ENCODE measurements around the gene MYH9. TPM values are rescaled to one million over a fixed set of nuclear protein-coding genes. Genes with fewer than 3 reads are reported as not detected.
A peak's percentile ranks its signal among the peaks of the same experiment; 100 is the strongest.

The MYH9 gene
- polyA plus RNA-seq, 2 donors, result 107 to 114 TPM

DNA sequence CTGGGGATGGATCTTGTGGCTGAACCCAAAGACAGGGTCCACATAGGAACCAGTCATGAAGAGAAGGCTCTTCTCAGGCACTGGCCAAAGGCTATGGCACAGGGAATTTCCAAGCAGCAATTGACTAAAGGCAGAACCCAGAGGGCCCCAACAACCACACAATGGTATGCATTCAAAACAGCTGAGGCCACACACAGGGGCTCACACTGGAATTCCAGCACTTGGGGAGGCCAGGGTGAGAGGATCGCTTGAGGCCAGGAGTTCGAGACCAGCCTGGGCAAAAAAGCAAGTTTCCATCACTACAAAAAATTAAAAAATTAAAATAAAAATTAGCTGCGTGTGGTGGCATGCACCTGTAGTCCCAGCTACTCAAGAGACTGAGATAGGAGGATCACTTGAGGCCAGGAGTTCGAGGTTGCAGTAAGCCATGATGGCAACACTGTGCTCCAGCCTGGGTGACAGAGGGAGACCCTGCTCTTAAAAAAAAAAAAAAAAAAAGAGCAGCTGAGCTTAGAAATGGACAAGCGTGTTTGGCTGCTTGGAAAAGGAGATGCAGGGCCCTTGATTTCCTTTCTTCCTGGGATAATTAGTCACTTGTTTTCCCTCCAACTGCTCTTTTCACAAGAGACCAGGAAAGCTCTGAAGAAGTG, 44.6 kb downstream of the MYH9 start:
- H3K9me3 ChIP-seq (ENCODE audit: control insufficient read depth in 2 of 2, insufficient read depth in 1 of 2, low read depth in 1 of 2, low read length in 1 of 2), result no peaks in the 10 kb centered on the region
- H3K27ac ChIP-seq (ENCODE audit: low read depth in 2 of 2, low read length in 1 of 2), result peak overlapping the region; percentile 68 to 91
- peaks cover 7 to 12% of the 10 kb centered on the region in 2 donors for H3K4me1 ChIP-seq (ENCODE audit: control insufficient read depth in 2 of 2, insufficient read depth in 2 of 2, low read length in 1 of 2)
- 59 to 64% methylated on average over 5 of the region's 5 CpGs for WGBS, 2 donors
- H3K36me3 ChIP-seq (ENCODE audit: control insufficient read depth in 2 of 2, insufficient read depth in 2 of 2, low read length in 1 of 2), result peaks cover 14 to 26% of the 10 kb centered on the region in 2 donors
- no peaks in the 10 kb centered on the region for H3K27me3 ChIP-seq (ENCODE audit: control insufficient read depth in 1 of 2, insufficient read depth in 2 of 2, low read length in 2 of 2)
- H3K4me3 ChIP-seq (ENCODE audit: low read depth in 1 of 2, low read length in 2 of 2), result no peak overlapping the region

DNA sequence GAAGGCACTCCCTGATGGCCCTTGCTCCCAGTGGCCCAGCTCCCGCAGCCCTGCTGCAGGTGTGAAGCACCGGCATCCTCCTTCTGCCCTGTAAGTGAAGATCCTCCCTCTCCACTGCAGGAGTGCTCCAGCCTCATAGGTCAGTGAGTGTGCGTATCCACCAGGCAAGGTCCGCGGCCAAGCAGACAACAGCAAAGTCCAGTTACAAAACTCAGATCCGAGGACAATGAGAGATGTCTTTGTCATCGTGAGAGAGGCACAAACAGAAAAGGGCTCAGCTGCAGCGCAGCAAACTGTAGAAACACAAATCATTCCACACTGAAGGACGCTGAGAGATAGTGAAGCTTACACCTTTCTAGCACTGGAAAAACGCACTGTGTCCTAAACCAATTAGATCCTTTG, 46.1 kb downstream of the MYH9 start:
- H3K27me3 ChIP-seq (ENCODE audit: control insufficient read depth in 1 of 2, insufficient read depth in 2 of 2, low read length in 2 of 2), result no peaks in the 10 kb centered on the region
- no peaks in the 10 kb centered on the region for H3K9me3 ChIP-seq (ENCODE audit: control insufficient read depth in 2 of 2, insufficient read depth in 1 of 2, low read depth in 1 of 2, low read length in 1 of 2)
- 81% methylated on average over 10 of the region's 10 CpGs for WGBS, 2 donors
- H3K4me3 ChIP-seq (ENCODE audit: low read depth in 1 of 2, low read length in 2 of 2), result no peak overlapping the region
- H3K27ac ChIP-seq (ENCODE audit: low read depth in 2 of 2, low read length in 1 of 2), result peak overlapping the region in 1 of 2 donors; percentile 61
- H3K36me3 ChIP-seq (ENCODE audit: control insufficient read depth in 2 of 2, insufficient read depth in 2 of 2, low read length in 1 of 2), result peaks cover 14 to 26% of the 10 kb centered on the region in 2 donors
- H3K4me1 ChIP-seq (ENCODE audit: control insufficient read depth in 2 of 2, insufficient read depth in 2 of 2, low read length in 1 of 2), result peaks cover 11 to 13% of the 10 kb centered on the region in 2 donors

DNA sequence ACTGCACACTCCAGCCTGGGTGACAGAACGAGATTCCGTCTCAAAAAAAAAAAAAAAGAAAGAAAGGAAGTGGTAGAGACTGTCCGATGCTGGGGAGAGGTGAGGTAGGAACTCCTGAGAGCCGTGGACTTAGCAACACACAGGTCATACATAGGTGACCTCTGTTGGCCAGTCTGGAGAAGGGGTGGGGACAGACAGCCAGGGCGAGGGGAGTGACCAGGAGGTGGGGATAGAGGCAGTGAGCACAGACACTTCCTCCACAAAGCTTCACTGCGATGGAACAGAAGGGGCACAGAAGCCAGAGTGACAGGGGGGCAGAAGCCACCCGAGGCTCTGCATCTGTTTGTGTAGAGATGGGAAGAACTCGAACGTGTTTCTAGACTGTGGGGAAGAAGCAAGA, 47.1 kb downstream of the MYH9 start:
- H3K36me3 ChIP-seq (ENCODE audit: control insufficient read depth in 2 of 2, insufficient read depth in 2 of 2, low read length in 1 of 2), result peaks cover 14 to 31% of the 10 kb centered on the region in 2 donors
- 57% methylated on average over 9 of the region's 9 CpGs for WGBS, 2 donors
- no peaks in the 10 kb centered on the region for H3K9me3 ChIP-seq (ENCODE audit: control insufficient read depth in 2 of 2, insufficient read depth in 1 of 2, low read depth in 1 of 2, low read length in 1 of 2)
- H3K27me3 ChIP-seq (ENCODE audit: control insufficient read depth in 1 of 2, insufficient read depth in 2 of 2, low read length in 2 of 2), result no peaks in the 10 kb centered on the region
- no peak overlapping the region for H3K4me3 ChIP-seq (ENCODE audit: low read depth in 1 of 2, low read length in 2 of 2)
- peak overlapping the region; percentile 23 for H3K27ac ChIP-seq (ENCODE audit: low read depth in 2 of 2, low read length in 1 of 2)
- peaks cover 17 to 20% of the 10 kb centered on the region in 2 donors for H3K4me1 ChIP-seq (ENCODE audit: control insufficient read depth in 2 of 2, insufficient read depth in 2 of 2, low read length in 1 of 2)

DNA sequence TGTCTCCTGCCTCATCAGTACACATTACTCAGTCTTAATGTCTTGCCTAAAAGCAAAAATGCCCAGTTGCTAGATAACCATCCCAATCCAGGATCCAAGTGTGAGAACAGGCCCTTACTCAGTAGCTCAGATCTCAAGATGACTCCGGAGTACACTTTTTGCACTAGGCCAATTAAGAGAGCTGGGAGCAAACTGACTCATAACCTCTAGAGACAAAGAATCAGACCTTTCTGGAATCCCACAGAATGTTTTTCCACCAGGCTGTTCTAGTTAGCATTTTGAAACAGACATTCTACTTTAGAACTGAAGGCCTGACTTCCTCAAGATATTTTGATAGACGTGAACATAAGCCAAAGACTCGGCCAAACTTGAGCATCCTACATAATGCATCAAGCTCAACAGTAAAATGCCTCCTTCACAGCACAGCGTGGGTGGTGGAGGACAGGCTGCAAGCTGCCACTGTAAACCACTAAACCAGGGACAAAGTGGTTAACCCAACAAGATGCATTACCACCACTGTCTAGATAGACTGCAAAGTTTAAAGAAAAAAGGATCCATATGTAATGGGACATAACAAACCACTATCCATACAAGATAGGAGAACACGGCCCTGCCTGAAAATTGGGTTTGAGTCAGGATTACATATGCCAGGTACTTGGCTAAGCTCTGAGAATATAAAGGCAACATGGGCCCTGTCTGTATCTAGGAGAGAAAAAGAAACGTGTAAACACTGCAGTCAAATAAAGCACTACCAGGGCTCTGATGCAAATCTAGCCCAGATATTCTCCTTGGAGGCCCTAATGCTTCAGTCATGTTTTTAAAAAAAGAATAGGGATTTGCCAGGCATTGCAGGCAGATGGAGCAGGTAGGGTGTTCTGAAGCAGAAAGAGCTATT, 48.3 kb downstream of the MYH9 start:
- 47 to 57% methylated on average over 6 of the region's 6 CpGs for WGBS, 2 donors
- Histone ChIP-seq H3K4me1 (ENCODE audit: control insufficient read depth in 2 of 2, insufficient read depth in 2 of 2, low read length in 1 of 2) (peaks cover 24 to 32% of the 10 kb centered on the region in 2 donors), H3K27ac (ENCODE audit: low read depth in 2 of 2, low read length in 1 of 2) (peak overlapping the region; percentile 16 to 71), H3K4me3 (ENCODE audit: low read depth in 1 of 2, low read length in 2 of 2) (no peak overlapping the region), H3K9me3 (ENCODE audit: control insufficient read depth in 2 of 2, insufficient read depth in 1 of 2, low read depth in 1 of 2, low read length in 1 of 2) (no peaks in the 10 kb centered on the region), H3K27me3 (ENCODE audit: control insufficient read depth in 1 of 2, insufficient read depth in 2 of 2, low read length in 2 of 2) (no peaks in the 10 kb centered on the region), H3K36me3 (ENCODE audit: control insufficient read depth in 2 of 2, insufficient read depth in 2 of 2, low read length in 1 of 2) (peaks cover 14 to 38% of the 10 kb centered on the region in 2 donors)

DNA sequence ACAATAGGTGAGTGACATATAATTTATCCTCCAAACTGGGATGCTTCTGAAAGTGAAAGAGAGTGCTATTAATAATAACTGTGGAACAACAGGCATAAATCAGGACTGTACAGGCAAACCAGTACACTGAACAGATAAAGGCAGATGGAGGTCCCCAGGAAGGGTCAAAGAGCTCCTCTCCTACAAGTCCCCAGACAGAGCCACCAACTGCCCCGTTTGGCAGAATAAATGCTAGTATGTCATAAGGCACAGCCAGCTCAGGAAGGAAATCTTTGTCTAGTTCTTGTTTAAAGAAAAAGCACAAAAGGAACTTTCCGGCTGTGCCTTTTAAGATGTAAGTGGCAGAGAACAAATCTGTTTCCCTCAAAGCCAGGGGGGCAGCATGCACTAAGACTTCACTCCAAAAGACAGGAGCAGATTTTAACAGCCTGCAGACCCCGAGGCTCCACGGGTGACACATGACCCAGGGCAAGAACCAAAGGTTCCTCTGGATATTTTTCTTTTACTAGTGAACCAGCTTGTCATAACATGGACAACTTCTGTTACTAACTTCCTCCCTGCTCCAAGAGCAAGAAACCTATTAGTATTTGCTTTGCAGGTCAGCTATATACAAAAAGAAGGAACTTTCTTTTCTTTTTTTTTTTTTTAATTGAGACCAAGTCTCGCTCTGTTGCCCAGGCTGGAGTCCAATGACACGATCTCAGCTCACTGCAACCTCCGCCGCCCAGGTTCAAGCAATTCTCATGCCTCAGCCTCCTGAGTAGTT, 50.2 kb downstream of the MYH9 start:
- Histone ChIP-seq H3K4me3 (ENCODE audit: low read depth in 1 of 2, low read length in 2 of 2) (no peak overlapping the region), H3K9me3 (ENCODE audit: control insufficient read depth in 2 of 2, insufficient read depth in 1 of 2, low read depth in 1 of 2, low read length in 1 of 2) (no peaks in the 10 kb centered on the region), H3K4me1 (ENCODE audit: control insufficient read depth in 2 of 2, insufficient read depth in 2 of 2, low read length in 1 of 2) (peaks cover 24 to 36% of the 10 kb centered on the region in 2 donors), H3K36me3 (ENCODE audit: control insufficient read depth in 2 of 2, insufficient read depth in 2 of 2, low read length in 1 of 2) (peaks cover 11 to 36% of the 10 kb centered on the region in 2 donors), H3K27me3 (ENCODE audit: control insufficient read depth in 1 of 2, insufficient read depth in 2 of 2, low read length in 2 of 2) (no peaks in the 10 kb centered on the region), H3K27ac (ENCODE audit: low read depth in 2 of 2, low read length in 1 of 2) (peak overlapping the region; percentile 83 to 91)
- 45 to 50% methylated on average over 8 of the region's 8 CpGs for WGBS, 2 donors

DNA sequence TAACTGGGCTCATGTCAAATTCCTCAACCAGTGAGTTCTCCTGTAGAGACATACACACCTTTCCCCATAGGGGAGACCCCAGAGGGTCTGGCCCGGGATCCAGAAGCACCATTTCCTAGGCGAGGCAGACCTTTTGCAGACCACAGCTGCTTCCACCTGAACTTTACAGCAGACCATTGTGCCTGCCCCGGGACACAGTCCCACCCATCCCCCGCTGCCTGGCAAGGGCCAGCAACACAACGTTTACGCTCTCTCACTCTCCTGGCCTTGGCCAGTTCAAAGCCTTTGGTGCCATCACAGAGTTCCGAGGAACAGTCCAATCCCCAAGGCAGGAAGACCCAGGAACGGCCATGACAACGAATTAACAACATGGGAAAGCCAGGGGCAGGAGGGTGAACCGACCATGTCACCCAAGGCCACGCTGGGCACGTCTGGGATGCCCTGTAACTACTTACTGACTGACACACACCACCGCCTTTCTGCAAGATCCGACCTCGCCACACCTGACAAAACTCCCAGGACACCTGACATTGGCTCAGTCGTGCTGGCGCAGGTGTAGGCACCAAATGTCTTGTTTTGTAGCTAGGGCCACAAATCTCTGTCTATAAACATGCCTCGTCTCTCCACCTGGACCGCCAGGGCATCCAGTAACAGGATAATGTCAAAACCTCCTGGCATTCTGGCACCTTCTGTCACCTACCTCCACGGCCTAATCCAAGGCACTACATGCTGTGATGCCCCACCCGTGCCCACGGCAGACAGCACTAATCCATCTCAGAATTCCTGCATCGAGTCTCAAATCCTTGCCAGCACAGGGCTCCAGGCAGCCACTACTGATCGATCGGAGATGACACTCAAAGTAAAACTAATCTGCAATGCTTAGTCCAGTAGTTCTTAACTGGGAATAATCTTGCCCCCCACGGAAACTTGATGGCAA, 51.3 kb downstream of the MYH9 start:
- Histone ChIP-seq H3K4me3 (ENCODE audit: low read depth in 1 of 2, low read length in 2 of 2) (no peak overlapping the region), H3K9me3 (ENCODE audit: control insufficient read depth in 2 of 2, insufficient read depth in 1 of 2, low read depth in 1 of 2, low read length in 1 of 2) (no peaks in the 10 kb centered on the region), H3K36me3 (ENCODE audit: control insufficient read depth in 2 of 2, insufficient read depth in 2 of 2, low read length in 1 of 2) (peaks cover 11 to 28% of the 10 kb centered on the region in 2 donors), H3K27me3 (ENCODE audit: control insufficient read depth in 1 of 2, insufficient read depth in 2 of 2, low read length in 2 of 2) (no peaks in the 10 kb centered on the region), H3K27ac (ENCODE audit: low read depth in 2 of 2, low read length in 1 of 2) (peak overlapping the region; percentile 83 to 91), H3K4me1 (ENCODE audit: control insufficient read depth in 2 of 2, insufficient read depth in 2 of 2, low read length in 1 of 2) (peaks cover 28 to 43% of the 10 kb centered on the region in 2 donors)
- WGBS, 2 donors, result 49% methylated on average over 26 of the region's 26 CpGs

DNA sequence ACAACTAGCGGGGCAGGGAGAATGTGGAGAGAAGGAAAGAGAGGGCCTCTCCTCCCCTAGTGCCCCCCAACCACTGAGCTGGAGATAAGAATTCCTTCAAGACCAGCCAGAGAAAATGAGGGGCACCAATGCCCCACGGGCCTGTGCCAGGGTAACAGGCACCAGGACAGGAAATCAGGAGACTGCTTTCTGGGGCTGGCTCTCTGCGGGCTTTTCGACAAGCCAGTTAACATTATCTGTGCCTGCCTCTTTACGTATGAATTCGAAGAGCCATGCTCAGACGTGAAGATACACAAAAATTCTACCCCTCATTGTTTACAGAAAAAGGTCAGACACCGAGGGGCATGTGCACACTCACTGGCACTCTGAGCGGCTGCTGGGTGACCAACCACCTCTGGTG, 52.1 kb downstream of the MYH9 start:
- no peaks in the 10 kb centered on the region for H3K27me3 ChIP-seq (ENCODE audit: control insufficient read depth in 1 of 2, insufficient read depth in 2 of 2, low read length in 2 of 2)
- H3K36me3 ChIP-seq (ENCODE audit: control insufficient read depth in 2 of 2, insufficient read depth in 2 of 2, low read length in 1 of 2), result peaks cover 7 to 21% of the 10 kb centered on the region in 2 donors
- no peak overlapping the region for H3K4me3 ChIP-seq (ENCODE audit: low read depth in 1 of 2, low read length in 2 of 2)
- peak overlapping the region; percentile 91 to 99 for H3K27ac ChIP-seq (ENCODE audit: low read depth in 2 of 2, low read length in 1 of 2)
- no peaks in the 10 kb centered on the region for H3K9me3 ChIP-seq (ENCODE audit: control insufficient read depth in 2 of 2, insufficient read depth in 1 of 2, low read depth in 1 of 2, low read length in 1 of 2)
- peaks cover 34 to 50% of the 10 kb centered on the region in 2 donors for H3K4me1 ChIP-seq (ENCODE audit: control insufficient read depth in 2 of 2, insufficient read depth in 2 of 2, low read length in 1 of 2)
- 28 to 41% methylated on average over 9 of the region's 9 CpGs for WGBS, 2 donors

DNA sequence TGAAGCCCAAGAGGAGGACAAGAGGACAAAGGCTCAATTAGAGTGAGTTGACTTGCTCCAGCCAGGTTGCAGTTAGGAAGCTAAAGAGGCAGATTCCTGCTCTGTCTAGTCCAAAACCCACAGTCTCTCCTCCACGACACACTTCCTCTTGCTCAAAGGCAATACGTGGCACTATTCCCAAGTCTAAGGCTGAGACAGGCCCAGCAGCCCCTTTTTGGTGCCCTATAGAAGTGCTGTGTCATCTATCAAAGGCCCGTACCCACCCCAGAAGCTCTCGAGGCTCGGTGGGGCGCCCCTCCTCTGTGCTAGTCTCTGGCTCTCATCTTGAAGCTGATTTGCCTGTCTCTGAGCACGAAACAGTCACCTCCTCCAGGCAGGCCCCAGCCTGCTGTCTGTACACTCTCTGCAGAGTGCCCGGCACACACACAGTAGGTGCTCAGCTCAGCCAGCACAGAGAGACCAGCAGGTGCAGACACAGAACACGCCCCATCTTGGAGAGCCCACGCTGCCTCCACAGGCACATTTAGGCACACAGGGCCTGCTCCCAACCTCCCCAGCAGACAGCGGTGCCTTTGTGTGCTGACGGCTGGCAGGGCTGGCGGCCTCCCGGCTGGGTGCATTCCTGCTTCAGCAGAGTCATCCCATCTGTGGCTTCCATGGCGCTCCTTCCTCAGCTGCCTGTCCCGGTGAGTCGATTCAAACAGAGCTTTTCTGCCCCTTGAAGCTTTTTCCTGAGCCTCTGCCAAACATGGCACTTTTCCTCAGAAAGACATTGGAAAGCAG, 52.8 kb downstream of the MYH9 start:
- Histone ChIP-seq H3K9me3 (ENCODE audit: control insufficient read depth in 2 of 2, insufficient read depth in 1 of 2, low read depth in 1 of 2, low read length in 1 of 2) (no peaks in the 10 kb centered on the region), H3K27ac (ENCODE audit: low read depth in 2 of 2, low read length in 1 of 2) (peak overlapping the region; percentile 91 to 99), H3K27me3 (ENCODE audit: control insufficient read depth in 1 of 2, insufficient read depth in 2 of 2, low read length in 2 of 2) (no peaks in the 10 kb centered on the region), H3K36me3 (ENCODE audit: control insufficient read depth in 2 of 2, insufficient read depth in 2 of 2, low read length in 1 of 2) (peaks cover 7 to 19% of the 10 kb centered on the region in 2 donors), H3K4me3 (ENCODE audit: low read depth in 1 of 2, low read length in 2 of 2) (no peak overlapping the region), H3K4me1 (ENCODE audit: control insufficient read depth in 2 of 2, insufficient read depth in 2 of 2, low read length in 1 of 2) (peaks cover 34 to 55% of the 10 kb centered on the region in 2 donors)
- WGBS, 2 donors, result 27 to 36% methylated on average over 17 of the region's 17 CpGs
